Measurements from ENCODE around the gene ENO1.
"Not testable (repeated sequence)": the region's sequence is repeated elsewhere in the genome, so short reads cannot be mapped to it uniquely, and the experiment has no call there.

GRCh38 chr1:8900684-8901083 is 22.2 kb upstream of the ENO1 start:
- not testable (repeated sequence) for TF ChIP-seq ATF3 (IDR thresholded peaks at IDR 0.05); POLR2A (IDR thresholded peaks at IDR 0.05; ENCODE audit: borderline replicate concordance, extremely low read depth, insufficient read depth, insufficient read length); EZH2 (IDR thresholded peaks at IDR 0.05)

Measured in HCT116 (cell line).